Activated T-cell treated with anti-CD3 and anti-CD28 coated beads, Interleukin-2, amount 50 U/mL, for 48 hours (primary cell): ENCODE results near the gene HLA-DRB1.
"Not testable (repeated sequence)": the region's sequence is repeated elsewhere in the genome, so short reads cannot be mapped to it uniquely, and the experiment has no call there.

Experiments
- DNase-seq, 2 experiments: peaks; one replicate each; pipeline ENCODE4 v3.0.0-alpha.2; 2020

Gene HLA-DRB1

DNA sequence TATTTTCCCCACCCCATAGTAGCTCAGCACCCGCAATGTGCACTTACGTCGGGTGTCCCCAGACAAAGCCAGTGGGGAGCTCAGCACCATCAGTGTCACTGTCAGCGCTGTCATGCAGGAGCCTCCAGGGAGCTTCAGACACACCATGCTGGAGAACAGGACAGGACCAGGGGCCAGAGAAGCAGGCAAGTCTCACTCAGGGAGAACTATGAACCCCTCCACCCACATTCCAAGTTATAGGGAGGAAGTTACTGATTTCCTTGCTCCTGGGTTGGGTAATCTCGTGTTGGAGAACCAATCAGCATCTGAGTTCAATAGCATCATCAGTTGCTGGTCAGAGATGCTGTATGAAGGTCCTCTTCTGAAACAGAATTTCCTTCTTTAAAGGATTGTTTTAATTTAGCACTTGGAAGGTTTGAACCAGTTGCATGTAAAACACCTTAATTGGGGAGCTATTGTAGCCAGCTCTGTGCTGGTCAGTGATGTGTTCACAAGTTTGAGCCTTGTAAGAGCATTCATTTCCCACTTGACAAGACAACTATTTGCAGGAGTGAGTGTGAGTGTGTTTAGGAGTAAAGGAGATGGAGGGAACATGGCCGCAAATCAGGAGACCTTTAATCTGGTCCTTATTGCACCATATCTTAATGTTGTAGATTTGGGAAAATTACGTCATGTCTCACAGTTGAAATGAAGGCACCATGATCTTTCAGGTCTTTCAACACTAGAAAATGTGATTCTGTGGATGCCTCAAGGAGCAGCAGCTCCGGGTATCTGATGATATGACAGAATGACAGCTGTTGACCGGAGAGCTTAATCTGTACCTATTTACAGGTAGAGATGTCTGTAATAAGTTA, at the start of gene HLA-DRB1:
Gene HLA-DRB1 (minus strand): TSS at position 253 of the 854 bp plus-strand sequence. CDS start 106 bp downstream, at position 147.
- peak; percentile 15 for DNase-seq

DNA sequence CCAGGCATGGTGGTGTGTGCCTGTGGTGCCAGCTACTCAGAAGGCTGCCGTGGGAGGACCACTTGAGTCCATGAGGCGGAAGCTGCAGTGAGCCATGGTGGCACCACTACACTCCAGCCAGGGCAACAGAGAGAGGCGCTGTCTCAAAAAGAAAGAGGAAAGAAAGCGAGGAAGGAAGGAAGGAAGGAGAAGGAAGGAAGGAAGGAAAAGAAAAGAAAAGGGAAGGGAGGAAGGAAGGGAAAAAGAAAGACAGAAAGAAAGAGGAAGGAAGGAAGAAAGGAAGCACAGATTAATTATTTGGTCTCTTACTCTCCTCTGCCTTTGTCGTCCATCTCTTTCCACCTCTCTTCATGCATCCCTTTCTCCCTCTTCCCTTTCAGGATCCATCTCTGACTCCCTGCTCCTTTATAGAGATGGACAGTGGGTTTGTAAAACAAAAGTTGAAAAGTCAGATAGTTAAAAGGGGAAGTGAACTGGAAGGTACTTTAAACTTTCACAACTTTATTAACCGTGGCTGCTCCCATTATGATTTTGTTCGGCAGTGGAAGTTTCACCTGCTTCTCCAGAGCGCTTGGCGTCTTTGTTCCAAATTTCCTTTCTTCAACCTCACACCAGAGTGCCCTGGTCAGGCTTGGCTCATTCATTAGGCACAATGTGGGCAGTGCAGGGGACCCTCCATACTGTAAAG, 49.0 kb upstream of the HLA-DRB1 start:
- DNase-seq, result no peak

DNA sequence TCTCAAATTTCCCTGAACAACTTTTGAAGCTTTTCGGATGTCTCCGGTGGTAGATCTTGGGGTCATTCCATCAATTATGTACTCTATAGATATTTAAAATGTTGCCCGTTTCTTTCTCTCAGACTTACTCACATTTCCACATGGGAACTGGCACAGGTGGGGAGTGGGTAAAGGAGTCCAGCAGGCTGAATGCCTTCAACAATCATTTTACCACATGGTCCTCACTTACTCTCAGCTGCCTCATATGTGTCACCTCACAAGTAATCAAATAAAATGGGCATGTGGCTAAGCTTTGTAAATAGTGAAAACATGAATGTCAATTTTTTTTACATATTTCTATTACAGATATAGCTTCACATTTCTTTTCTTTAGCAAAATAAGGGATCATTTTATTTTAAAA, 48.2 kb upstream of the HLA-DRB1 start:
- DNase-seq, result no peak

DNA sequence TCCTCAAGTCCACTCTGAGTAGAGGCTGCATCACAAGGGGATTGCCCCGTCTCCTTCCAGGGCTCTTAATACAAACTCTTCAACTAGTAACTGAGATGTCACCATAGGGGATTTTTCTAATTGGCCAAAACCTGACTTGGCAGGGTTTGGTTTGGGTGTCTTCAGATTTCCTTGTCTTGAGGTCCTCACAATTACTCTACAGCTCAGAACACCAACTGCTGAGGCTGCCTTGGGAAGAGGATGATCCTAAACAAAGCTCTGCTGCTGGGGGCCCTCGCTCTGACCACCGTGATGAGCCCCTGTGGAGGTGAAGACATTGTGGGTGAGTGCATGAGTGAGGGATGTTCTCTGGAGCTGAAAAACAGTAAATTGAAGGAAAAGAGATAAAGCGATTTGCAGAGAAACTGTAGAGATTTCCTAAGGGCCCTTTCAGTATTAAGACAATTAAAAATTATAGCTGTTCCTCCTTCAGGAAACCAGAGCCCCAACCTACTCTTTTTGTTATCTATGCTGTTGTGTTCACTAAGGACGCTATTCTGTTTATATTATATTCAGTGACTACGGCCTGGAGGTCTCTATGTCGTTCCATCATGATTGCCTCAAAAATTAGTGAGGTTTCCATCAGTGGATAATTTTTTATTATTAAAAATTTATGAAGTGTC, 47.7 kb upstream of the HLA-DRB1 start, which contains the start of gene HLA-DQA1:
Gene HLA-DQA1 (plus strand): TSS at position 188 of the 662 bp plus-strand sequence. CDS start 53 bp downstream, at position 241.
- no peak for DNase-seq

DNA sequence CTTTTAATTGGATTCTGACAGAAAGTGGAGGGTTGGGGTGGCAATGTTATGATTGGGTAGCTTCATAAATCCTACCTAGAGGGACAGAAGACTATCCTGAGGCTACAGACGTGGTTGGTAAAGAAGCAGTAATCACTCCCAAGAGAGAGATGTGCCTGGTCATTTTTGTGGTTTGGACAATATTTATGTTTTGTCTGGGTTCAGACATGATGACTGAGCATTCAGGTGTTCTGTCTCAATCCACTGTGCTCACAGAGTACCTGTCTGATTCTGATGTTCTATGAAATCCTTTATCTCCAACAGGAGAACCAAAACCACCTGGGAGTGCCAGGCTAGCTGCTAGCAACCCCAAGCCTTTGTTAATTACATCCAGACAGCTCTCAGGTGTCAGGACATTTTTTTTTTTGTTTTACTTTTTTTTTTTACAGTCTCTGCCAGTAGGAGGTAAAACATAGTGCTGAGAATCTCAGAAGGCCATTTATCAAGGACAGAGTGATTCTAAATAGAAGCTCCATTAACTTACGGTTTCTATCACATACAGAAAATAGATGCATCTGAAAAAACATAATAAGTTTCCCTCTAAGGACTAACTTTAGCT, 46.0 kb upstream of the HLA-DRB1 start:
- DNase-seq, result no peak

DNA sequence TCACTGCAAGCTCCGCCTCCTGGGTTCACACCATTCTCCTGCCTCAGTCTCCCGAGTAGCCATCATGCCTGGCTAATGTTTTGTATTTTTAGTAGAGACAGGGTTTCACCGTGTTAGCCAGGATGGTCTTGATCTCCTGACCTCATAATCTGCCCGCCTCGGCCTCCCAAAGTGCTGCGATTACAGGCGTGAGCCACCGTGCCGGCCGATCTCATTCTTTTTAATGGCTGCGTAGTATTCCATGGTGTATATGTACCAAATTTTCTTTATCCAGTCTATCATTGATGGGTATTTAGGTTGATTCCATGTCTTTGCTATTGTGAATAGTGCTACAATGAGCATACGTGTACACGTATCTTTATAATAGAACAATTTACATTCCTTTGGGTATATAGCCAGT, 40.1 kb upstream of the HLA-DRB1 start:
- not testable (repeated sequence) for DNase-seq

DNA sequence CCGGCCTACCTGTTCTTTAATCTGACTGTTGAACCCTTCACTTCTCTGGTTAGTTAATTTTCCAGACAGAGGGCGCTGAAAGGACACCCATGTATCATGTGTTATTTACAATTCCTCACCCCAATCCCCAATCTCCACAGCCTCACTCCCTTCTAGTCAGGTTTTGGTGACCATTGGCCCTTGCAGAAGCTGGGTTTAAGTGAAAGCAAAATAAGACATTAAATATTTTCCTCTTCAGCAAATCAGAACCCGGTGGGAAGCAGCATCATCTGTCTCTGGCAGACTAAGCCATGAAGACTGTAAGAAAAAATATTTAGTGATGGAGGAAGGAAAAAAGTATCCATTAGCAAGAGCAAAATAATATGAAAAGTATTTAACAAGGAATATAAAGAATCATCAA, 38.2 kb upstream of the HLA-DRB1 start:
- DNase-seq, result no peak

DNA sequence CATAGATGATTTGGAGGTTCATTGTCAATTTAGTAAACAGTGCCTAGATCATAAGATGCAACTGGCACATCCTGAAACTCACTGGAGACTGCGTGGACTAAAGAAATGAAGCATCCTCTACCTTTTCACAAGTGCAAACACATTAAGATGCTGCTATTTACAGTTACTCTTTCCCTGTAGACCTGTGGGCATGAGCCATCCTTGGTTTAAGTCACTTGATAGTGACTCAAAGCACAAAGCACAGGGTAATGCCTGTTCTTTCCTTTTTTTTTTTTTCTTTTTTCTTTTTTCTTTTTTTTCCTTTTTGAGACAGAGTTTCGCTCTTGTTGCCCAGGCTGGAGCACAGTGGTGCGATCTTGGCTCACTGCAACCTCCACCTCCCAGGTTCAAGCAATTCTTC, 37.6 kb upstream of the HLA-DRB1 start:
- no peak for DNase-seq

DNA sequence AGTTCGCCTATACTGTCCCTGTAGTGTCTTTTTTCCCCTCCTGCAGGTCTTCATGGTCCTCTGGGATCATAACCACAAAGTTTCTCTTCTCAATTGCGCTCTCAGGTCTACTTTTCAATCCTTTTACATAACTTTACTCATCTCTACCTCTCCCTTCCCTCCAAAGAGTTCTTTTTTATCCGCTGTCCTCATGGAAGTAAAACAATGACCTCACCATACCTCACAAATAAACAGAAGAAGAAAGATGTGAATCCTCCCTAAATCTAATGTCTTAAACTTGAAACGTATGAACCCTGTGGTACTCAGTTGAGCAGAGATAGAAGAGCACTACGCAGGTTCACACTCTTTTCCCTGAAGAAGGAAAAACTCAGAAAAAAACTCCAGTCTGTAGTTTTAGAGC, 35.5 kb upstream of the HLA-DRB1 start:
- no peak for DNase-seq

DNA sequence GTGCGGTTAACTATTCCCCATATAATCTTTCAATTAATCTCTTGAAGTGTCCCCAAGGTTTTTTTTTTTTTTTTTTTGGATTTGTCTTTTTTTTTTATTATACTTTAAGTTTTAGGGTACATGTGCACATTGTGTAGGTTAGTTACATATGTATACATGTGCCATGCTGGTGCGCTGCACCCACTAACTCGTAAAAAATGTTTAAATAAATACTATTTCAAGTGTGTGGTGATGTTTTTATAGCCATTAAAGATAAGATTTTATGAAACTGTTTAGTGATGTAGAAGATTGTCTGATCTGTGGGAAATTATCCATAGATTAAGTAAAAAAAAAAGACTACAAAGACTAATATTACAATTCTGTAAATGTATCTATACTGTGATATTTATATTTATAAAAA, 34.9 kb upstream of the HLA-DRB1 start:
- no peak for DNase-seq

DNA sequence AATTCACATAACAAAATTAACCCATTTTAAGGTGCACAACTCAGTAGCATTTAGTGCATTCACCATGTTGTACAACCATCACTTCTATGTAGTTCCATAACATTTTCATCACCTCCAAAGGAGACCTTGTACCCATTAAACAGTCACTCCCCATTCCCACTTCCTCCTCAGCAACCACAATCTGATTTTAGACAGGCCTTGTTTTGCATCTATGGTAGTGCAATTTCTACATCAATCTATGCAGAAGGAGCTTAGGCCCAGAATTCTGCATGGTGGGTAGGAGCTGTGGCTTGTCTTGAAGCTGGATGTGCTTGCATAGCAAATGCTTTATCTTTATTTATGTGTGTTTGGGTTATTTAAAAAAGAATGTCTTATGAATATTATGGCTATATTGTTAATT, 34.0 kb upstream of the HLA-DRB1 start:
- no peak for DNase-seq

DNA sequence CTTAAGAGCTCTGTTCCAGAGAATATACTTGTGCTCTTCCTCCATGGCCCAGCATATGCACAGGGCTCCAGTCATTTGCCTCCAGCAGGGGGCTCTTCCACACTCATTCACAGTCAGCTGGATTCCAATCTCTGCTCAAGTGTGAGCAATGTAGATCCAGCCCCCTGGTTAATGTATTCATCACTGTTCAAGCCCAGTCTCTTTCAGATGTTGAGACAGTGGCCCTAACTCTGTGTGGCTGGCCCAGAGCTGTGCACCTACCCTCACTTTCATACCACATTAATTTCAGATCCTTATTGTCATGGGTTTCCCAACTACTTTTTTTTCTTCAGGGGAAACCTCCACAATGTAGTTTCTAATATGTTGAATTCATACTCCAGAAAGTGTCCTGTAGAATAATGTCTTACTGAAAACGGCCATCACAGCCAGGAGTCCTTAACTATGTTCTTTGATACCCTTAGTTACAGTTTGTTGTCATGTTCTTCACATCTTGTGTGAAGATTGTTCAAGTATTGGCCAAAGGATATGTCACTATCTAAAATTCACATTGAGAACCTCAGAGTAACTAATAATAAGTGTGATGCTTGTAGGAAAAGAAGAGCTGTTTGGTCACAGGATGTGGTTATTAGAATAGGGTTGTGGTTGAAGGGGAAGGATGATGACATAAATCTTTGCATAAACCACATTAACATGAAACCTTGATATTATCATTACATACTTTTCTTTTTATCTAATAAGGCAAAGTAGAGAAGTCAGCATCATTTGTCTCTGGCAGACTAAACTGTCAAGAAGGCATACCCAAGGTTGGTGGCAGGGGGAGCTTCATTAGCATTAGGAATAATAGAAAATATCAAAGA, 33.1 kb upstream of the HLA-DRB1 start:
- DNase-seq, result peak; percentile 55 to 63

DNA sequence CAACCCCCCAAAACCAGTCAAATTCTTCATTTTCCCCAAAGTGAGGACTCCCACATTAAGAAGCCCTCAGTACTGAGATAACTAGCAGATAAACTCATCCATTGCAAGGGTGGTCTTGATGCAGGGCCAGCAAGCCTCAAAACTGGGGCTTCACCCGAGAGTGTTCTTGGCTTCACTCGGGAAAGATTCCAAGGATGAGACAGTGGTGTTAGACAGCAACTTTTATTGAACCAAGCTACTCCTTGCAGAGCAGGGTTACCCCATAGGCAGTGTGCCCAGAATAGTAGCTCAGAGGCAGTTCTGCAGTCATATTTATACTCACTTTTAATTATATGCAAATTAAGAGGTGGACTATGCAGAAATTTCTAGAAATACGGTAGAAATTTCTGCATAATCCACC, 31.7 kb upstream of the HLA-DRB1 start:
- DNase-seq, result no peak

DNA sequence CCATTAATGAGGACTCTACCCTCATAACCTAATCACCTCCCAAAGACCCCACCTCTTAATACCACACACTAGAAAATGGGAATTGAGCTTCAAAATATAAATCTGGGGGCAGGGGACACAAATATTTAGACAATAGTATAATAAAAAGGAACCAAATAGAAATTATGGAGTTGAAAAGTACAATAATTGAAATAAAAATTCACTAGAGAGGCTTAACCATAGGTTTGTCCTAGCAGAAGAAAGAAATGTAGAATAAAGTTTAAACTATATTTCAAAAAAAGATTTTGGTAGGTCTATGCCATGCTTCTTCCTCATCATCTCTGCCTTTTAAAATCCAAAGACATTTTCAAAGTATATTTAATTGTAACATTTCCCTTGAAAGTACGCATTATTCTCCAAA, 28.1 kb upstream of the HLA-DRB1 start:
- no peak for DNase-seq

DNA sequence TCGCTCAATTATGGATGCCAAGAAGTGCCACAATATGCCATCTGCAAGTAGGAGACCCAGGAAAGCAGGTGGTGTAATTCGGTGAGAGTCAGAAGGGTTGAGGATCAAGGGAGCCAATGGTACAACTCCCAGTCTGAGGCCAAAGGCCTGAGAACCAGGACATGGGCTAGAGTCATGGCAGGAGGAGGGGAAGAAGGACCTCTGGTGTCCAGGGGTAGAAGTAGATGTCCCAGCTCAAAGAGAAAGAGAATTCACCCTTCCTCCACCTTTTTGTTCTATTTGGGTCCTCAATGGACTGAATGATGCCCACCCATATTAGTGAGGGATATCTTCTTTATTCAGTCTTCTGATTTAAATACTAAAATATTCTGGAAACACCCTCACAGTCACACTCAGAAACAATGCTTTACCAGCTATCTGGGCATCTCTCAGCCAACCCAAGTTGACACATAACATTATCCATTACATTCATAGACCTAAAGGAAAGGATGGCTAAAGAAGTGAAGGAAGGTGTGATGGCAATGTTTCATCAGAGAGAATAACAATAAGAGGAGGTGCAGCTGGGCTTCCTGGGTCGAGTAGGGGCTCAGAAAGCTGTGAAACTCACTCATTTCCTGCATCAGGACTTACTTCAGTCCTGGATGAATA, 26.4 kb upstream of the HLA-DRB1 start:
- no peak for DNase-seq

DNA sequence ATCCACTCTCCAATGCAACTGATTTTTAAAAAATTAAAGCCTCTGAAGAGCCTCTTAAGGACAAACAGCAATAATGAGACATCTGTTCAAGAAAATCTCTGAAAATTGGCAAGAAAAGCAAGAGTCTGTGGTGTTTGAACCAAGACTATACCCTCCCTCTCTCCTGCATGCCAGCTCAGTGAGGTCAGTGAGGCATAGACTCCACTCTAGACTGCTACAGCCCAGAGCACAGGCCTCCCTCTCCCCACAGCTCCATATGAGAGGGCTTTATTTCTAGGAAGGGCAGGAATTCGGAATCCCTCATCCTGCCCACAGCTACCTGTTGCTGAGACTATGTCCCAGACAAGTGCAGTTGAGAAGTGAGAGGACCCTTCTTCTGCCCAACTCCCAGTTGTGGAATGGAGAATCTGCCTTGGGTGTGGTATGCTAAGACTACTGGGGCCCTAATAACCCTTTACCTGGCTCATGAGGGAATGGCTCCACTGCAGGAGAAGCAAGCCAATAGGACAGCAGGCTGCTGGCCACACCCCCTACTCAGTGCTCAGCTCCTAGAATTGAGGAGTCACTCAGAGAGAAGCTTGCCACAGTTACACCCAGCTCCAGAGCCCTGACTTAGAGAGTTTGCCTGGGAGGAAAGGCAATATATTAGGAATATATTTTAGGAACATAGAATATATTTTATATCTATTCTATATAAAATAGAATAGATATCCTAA, 24.9 kb upstream of the HLA-DRB1 start:
- no peak for DNase-seq

DNA sequence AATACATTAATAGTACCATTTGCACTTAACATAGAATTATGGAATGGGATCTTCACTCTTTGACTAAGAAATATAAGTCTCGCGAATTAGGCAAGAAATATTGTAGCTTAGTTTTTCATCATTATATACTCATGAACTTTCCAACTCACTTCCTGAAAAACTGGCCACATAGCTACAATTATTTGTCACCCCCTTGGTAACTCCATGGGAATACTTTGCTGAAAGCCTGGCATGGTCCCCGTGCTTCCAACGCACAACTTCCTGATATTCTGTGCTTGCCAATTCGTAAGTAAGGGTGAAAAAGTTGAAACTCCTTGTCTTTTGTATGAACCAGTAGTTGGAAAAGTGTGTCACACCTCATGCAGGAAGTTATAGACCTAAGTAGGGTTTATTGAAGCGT, 23.8 kb upstream of the HLA-DRB1 start:
- DNase-seq, result no peak

DNA sequence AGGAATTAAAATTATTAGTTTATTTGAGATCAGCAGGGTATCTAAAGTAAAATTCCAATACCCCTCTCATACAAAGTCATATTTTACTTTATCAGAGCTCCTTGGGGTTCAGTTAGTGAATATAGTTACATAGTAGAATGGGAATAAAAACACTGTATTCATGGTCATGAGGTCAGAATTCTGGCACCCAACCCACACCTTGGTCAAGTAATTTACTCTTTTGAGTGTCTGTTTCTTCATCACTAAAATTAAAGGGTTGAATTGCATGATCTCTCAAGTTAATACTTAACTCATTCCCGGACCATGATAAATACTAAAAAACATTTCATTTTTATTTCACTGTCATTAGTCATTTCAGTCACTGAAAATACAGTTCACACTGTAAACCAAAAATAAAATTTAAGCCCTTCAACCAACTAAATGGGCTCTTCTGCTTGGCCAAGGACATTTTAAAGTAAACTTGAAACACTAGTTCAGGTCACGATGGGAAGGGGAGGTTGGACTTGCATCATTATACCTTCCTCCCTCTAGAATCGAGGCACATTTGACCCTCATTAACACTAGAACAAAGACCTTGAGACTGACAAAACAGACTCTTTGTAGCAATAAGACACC, 21.1 kb upstream of the HLA-DRB1 start:
- DNase-seq, result no peak

DNA sequence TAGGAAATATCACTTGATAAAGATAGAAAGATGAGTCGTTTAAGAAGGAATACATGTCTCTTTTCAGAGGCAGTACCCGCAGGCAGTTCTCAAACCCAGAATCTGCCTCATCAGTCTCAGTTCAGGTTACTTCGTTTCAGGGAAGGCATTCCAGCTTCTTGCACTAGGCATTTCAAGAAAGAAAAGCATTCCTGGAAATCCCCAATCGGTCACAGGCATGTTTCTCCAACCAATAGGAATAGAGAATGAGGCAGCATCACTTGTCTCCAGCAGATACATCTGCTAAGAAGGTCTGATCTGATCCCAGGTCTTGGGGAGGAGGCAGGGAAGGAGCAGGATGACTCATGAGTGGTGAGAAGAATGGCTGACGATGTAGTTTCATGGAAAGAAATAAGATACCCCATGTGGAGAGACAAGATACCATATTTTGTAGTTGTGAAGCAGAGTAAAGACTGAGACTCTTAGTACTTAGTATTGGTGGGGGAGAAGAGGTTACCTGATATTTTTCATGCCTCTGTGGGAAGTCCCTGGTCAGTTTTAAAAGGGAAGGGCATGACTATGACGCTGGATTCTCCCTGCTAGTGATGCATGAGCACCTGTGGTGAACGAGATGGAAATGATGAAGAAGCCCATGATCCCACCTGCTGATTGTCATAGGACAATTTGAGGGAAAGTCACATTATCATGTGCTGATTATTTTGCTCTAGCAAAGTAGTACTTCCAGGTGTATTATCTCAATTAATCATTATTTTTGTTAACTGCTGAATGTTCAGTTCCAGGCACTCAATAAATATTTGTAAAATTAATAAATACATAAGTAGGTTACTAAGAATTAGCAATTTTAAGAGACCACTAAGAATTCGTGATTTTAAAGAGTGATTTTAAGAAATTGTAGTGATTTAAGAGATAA, 20.3 kb upstream of the HLA-DRB1 start:
- peak; percentile 29 to 31 for DNase-seq

DNA sequence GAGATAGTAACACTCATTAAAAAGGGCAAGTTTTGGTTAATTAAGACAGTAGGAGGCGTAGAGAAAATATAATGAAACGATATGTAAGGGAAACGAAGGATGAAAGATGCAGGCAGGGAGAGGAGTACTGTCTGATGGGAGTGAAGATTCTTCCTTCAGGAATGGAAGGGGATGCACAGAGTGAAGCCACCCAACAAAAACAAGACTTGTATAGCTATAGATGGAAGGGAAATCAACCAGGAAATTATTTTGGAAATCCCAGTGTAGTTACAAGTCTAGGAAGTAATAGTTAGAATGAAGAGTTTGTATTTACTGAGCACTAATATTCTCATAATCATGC, 19.7 kb upstream of the HLA-DRB1 start:
- DNase-seq, result no peak
